ENCODE data around the gene OLIG3. TPM values are rescaled to one million over a fixed set of nuclear protein-coding genes. Genes with fewer than 3 reads are reported as not detected.
A peak's percentile ranks its signal among the peaks of the same experiment; 100 is the strongest.

Gene OLIG3
- total RNA-seq = not detected

- peak within 1 kb of the TSS in 2 of 4 donors; percentile 21 to 55 for H3K4me3 ChIP-seq
- no peak within 1 kb of the TSS for H3K27ac ChIP-seq
- H3K9me3 ChIP-seq = no peaks in the 10 kb centered on the region
- intact Hi-C loops (cut with DNase I) = no loop called here
- peaks cover 19 to 63% (median 22%) of the 10 kb centered on the region in 3 donors for H3K4me1 ChIP-seq
- 19 to 20% methylated on average over 21 to 22 of the region's 23 CpGs for WGBS, 2 donors
- no peak for DNase-seq
- H3K36me3 ChIP-seq = no peaks in the 10 kb centered on the region
- peaks cover 37 to 100% (median 64%) of the 10 kb centered on the region in 4 donors for H3K27me3 ChIP-seq
- no peak for TF ChIP-seq CTCF (IDR thresholded peaks at IDR 0.05)
- TF ChIP-seq POLR2A (IDR thresholded peaks at IDR 0.05) = no peak
Measured at GRCh38 chr6:137494281-137494987, at the start of gene OLIG3. TSS of gene OLIG3 (minus strand) at chr6:137494394. CDS start at chr6:137494170, 224 bp downstream.

GRCh38 chr6:137543114-137543513, 48.9 kb upstream of the OLIG3 start:
- Histone ChIP-seq H3K9me3 (no peaks in the 10 kb centered on the region), H3K4me3 (no peak overlapping the region), H3K4me1 (no peaks in the 10 kb centered on the region), H3K27ac (no peak overlapping the region), H3K27me3 (no peaks in the 10 kb centered on the region), H3K36me3 (no peaks in the 10 kb centered on the region)
- intact Hi-C loops (cut with DNase I) = no loop called here
- DNase-seq = no peak
- no peak for TF ChIP-seq CTCF (IDR thresholded peaks at IDR 0.05)
- 27 to 37% methylated on average over 2 of the region's 2 CpGs for WGBS, 2 donors

- Histone ChIP-seq H3K9me3 (no peaks in the 10 kb centered on the region), H3K4me3 (no peak overlapping the region), H3K36me3 (no peaks in the 10 kb centered on the region), H3K27ac (no peak overlapping the region), H3K27me3 (no peaks in the 10 kb centered on the region), H3K4me1 (no peaks in the 10 kb centered on the region)
- DNase-seq = no peak
- no peak for TF ChIP-seq CTCF (IDR thresholded peaks at IDR 0.05)
- TF ChIP-seq POLR2A (IDR thresholded peaks at IDR 0.05) = no peak
- intact Hi-C loops (cut with DNase I) = no loop called here
- 65 to 69% methylated on average over 1 of the region's 1 CpG for WGBS, 2 donors
Measured at GRCh38 chr6:137542713-137543112, 48.5 kb upstream of the OLIG3 start.

- no peaks in the 10 kb centered on the region for H3K4me1 ChIP-seq
- no peaks in the 10 kb centered on the region for H3K9me3 ChIP-seq
- no peaks in the 10 kb centered on the region for H3K36me3 ChIP-seq
- 74 to 80% methylated on average over 4 of the region's 4 CpGs for WGBS, 2 donors
- TF ChIP-seq CTCF (IDR thresholded peaks at IDR 0.05) (no peak), POLR2A (IDR thresholded peaks at IDR 0.05) (no peak)
- no peak for DNase-seq
- intact Hi-C loops (cut with DNase I) = no loop called here
- no peaks in the 10 kb centered on the region for H3K27me3 ChIP-seq
- no peak overlapping the region for H3K4me3 ChIP-seq
- no peak overlapping the region for H3K27ac ChIP-seq
Measured at GRCh38 chr6:137541534-137542063, 47.4 kb upstream of the OLIG3 start.

- DNase-seq = no peak
- H3K4me1 ChIP-seq = no peaks in the 10 kb centered on the region
- no peak overlapping the region for H3K27ac ChIP-seq
- H3K4me3 ChIP-seq = no peak overlapping the region
- intact Hi-C loops (cut with DNase I) = no loop called here
- 78 to 86% methylated on average over 6 of the region's 6 CpGs for WGBS, 2 donors
- H3K9me3 ChIP-seq = no peaks in the 10 kb centered on the region
- TF ChIP-seq POLR2A (IDR thresholded peaks at IDR 0.05) (no peak), CTCF (IDR thresholded peaks at IDR 0.05) (no peak)
- H3K27me3 ChIP-seq = peaks cover 0 to 17% (median 0%) of the 10 kb centered on the region in 4 donors
- H3K36me3 ChIP-seq = no peaks in the 10 kb centered on the region
Measured at GRCh38 chr6:137536104-137536773, 42.0 kb upstream of the OLIG3 start.

All from esophagus squamous epithelium (tissue), 5 donors.